ENCODE data around the gene PDE6D. TPM values are rescaled to one million over a fixed set of nuclear protein-coding genes. Genes with fewer than 3 reads are reported as not detected.
A peak's percentile ranks its signal among the peaks of the same experiment; 100 is the strongest.

The PDE6D gene
- total and polyA plus RNA-seq, 2 of the 13 experiments (the other 11 are each of a cell fraction or from before 2014, with no cell fraction given) = 14.1 to 23.2 TPM

GRCh38 chr2:231706731-231707624 is 74.1 kb downstream of the PDE6D start (continued):
- TF ChIP-seq ZNF687 (CRISPR knock-in tag; IDR thresholded peaks at IDR 0.05) (peak; percentile 73), GRHL1 (CRISPR knock-in tag; conservative IDR thresholded peaks at IDR 0.05) (no peak), TBP (CRISPR knock-in tag; IDR thresholded peaks at IDR 0.05) (no peak), ZNF558 (CRISPR knock-in tag; IDR thresholded peaks at IDR 0.05; ENCODE audit: borderline replicate concordance) (peak; percentile 67; the same call in 1 of the 2 replicates), ZBTB10 (CRISPR knock-in tag; IDR thresholded peaks at IDR 0.05; ENCODE audit: borderline replicate concordance) (peak; percentile 88), ZBTB21 (CRISPR knock-in tag; IDR thresholded peaks at IDR 0.05) (peak; percentile 53; the same call in 1 of the 2 replicates), HMG20B (CRISPR knock-in tag; conservative IDR thresholded peaks at IDR 0.05) (no peak), MTA3 (CRISPR knock-in tag; IDR thresholded peaks at IDR 0.05) (no peak), ZNF224 (CRISPR knock-in tag; IDR thresholded peaks at IDR 0.05) (peak; percentile 39; the same call in 1 of the 2 replicates), MIER2 (CRISPR knock-in tag; IDR thresholded peaks at IDR 0.05) (0 out of 2 replicates have a peak, but pooled peaks have one; percentile 41), CEBPZ (IDR thresholded peaks at IDR 0.05; ENCODE audit: low read length) (no peak), CENPX (CRISPR knock-in tag; IDR thresholded peaks at IDR 0.05) (no peak), MATR3 (CRISPR knock-in tag; IDR thresholded peaks at IDR 0.05) (no peak), ZNF513 (CRISPR knock-in tag; conservative IDR thresholded peaks at IDR 0.05) (no peak)
